Activated naive CD8-positive, alpha-beta T cell treated with anti-CD3 and anti-CD28 coated beads, Interleukin-2, amount 50 U/mL, for 16 hours (primary cell): ENCODE results near the gene PM20D2.

Experiments used
- DNase-seq: peaks from one replicate; pipeline ENCODE4 v3.0.0-alpha.2; 2020; ENCODE audit warnings: low read depth, low spot score

The PM20D2 gene

GRCh38 chr6:89204096-89204495 lies 58.2 kb downstream of the PM20D2 start:
- no peak for DNase-seq

- DNase-seq, result no peak
Observed at GRCh38 chr6:89205819-89206218, 60.0 kb downstream of the PM20D2 start.

GRCh38 chr6:89208551-89208950 lies 62.7 kb downstream of the PM20D2 start:
- DNase-seq, result no peak

- no peak for DNase-seq
Observed at GRCh38 chr6:89209457-89209856, 63.6 kb downstream of the PM20D2 start.

GRCh38 chr6:89212472-89212871 lies 66.6 kb downstream of the PM20D2 start:
- DNase-seq, result no peak

- DNase-seq, result no peak
Observed at GRCh38 chr6:89214197-89214596, 68.3 kb downstream of the PM20D2 start.
